ENCODE data around the gene GADD45G. TPM values are rescaled to one million over a fixed set of nuclear protein-coding genes. Genes with fewer than 3 reads are reported as not detected.

The GADD45G gene
- total RNA-seq, 1 experiment from 2014 or later: 7.7 TPM

DNA sequence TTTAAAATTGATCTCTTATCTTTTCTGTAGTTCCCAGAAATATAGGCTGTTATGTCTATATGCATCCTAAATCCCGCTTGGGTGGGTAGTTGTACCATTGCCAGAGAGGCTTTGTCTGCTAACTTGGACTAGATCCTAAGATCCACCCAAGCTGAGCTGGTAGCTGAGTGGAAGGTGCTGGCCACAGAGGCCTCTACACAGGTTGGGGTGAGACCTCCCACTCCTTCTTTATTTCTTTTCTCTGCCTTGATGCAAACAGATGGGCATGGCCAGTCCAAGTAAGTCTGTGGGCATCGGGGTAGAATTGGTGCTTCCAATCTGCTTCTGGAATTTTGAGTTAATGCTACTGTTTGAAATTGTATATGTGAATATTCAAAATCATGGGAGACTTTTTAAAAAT lies 14.4 kb upstream of the GADD45G start:
- Histone ChIP-seq H4K5ac (ENCODE audit: insufficient read length, low read depth, low read length) (no peak overlapping the region), H3K27ac (ENCODE audit: insufficient read length, low read depth, low read length) (no peak overlapping the region), H4K20me1 (ENCODE audit: control insufficient read depth, insufficient read depth, insufficient read length) (no peaks in the 10 kb centered on the region), H3K4me2 (ENCODE audit: insufficient read depth, insufficient read length, low read length) (no peak overlapping the region), H3K56ac (ENCODE audit: insufficient read length, low read depth, low read length) (no peak overlapping the region), H2BK120ac (ENCODE audit: low read depth, low read length, poor library complexity, severe bottlenecking) (no peak overlapping the region), H2AFZ (ENCODE audit: low read length) (no peak overlapping the region), H3K23ac (ENCODE audit: insufficient read length, low read depth, low read length) (no peak overlapping the region), H3K14ac (ENCODE audit: insufficient read depth, low read length) (no peak overlapping the region), H2BK5ac (ENCODE audit: insufficient read length, low read length) (no peak overlapping the region), H3K79me2 (ENCODE audit: insufficient read depth, low read length) (no peaks in the 10 kb centered on the region), H2BK15ac (ENCODE audit: low read depth, low read length) (no peak overlapping the region), H3K27me3 (ENCODE audit: insufficient read depth, low read length) (no peaks in the 10 kb centered on the region), H4K8ac (replicated peaks; ENCODE audit: insufficient read length, low read depth, low read length) (no peak overlapping the region), H3T11ph (ENCODE audit: low read length) (no peak overlapping the region), H2BK20ac (ENCODE audit: low read depth, low read length, poor library complexity, severe bottlenecking) (no peak overlapping the region), H2BK12ac (ENCODE audit: insufficient read length, low read depth, low read length) (no peak overlapping the region), H3K79me1 (ENCODE audit: insufficient read depth, low read depth, low read length, poor library complexity, severe bottlenecking) (no peaks in the 10 kb centered on the region), H3K23me2 (ENCODE audit: insufficient read length, low read depth, low read length, poor library complexity, severe bottlenecking) (no peaks in the 10 kb centered on the region), H3K18ac (ENCODE audit: insufficient read length, low read depth, low read length) (no peak overlapping the region), H2AK5ac (ENCODE audit: insufficient read length, low read length) (no peak overlapping the region), H3K9ac (ENCODE audit: extremely low read depth, insufficient read length, low read length) (no peak overlapping the region), H4K91ac (ENCODE audit: insufficient read length, low read depth, low read length) (no peak overlapping the region), H3K4me1 (ENCODE audit: insufficient read depth, low read length) (peaks cover 3% of the 10 kb centered on the region), H3K9me3 (ENCODE audit: control insufficient read depth, low read depth, low read length) (no peaks in the 10 kb centered on the region), H3K4ac (ENCODE audit: low read depth, low read length) (no peak overlapping the region)
- H3K9me3 Mint-ChIP-seq: no peaks in the 10 kb centered on the region
- TF ChIP-seq, protein P1, sequence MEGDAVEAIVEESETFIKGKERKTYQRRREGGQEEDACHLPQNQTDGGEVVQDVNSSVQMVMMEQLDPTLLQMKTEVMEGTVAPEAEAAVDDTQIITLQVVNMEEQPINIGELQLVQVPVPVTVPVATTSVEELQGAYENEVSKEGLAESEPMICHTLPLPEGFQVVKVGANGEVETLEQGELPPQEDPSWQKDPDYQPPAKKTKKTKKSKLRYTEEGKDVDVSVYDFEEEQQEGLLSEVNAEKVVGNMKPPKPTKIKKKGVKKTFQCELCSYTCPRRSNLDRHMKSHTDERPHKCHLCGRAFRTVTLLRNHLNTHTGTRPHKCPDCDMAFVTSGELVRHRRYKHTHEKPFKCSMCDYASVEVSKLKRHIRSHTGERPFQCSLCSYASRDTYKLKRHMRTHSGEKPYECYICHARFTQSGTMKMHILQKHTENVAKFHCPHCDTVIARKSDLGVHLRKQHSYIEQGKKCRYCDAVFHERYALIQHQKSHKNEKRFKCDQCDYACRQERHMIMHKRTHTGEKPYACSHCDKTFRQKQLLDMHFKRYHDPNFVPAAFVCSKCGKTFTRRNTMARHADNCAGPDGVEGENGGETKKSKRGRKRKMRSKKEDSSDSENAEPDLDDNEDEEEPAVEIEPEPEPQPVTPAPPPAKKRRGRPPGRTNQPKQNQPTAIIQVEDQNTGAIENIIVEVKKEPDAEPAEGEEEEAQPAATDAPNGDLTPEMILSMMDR (conservative IDR thresholded peaks at IDR 0.05): no peak
- H3K36me3 Mint-ChIP-seq (ENCODE audit: insufficient read depth in 1 of 3, low read depth in 3 of 3): no peaks in the 10 kb centered on the region
- DNase-seq: no peak
- WGBS (ENCODE audit: extremely low coverage, insufficient read length, low lambda C conversion rate): no CpG with 5 or more reads among the region's 2 CpGs
- H3K4me3 Mint-ChIP-seq: no peak overlapping the region
- H3K27me3 Mint-ChIP-seq (ENCODE audit: low read depth): peaks cover 7% of the 10 kb centered on the region
- H3K4me1 Mint-ChIP-seq: peaks cover 19 to 22% of the 10 kb centered on the region in 2 experiments
- H3K27ac Mint-ChIP-seq: no peak overlapping the region; a peak in 1 of 7 replicates
